Motor neuron (in vitro differentiated cells): ENCODE results near the gene SLC15A2. TPM values are rescaled to one million over a fixed set of nuclear protein-coding genes. Genes with fewer than 3 reads are reported as not detected.
A peak's percentile ranks its signal among the peaks of the same experiment; 100 is the strongest.
"Not testable (repeated sequence)": the region's sequence is repeated elsewhere in the genome, so short reads cannot be mapped to it uniquely, and the experiment has no call there.

Experiments used
- ATAC-seq, 8 experiments: fragments of 200-7000 bp; cut with Tn5 transposase; replicated peaks in 6 of 8; 2 replicates each; pipeline ENCODE4 v1.8.0; 2021; ENCODE audit warnings: mild to moderate bottlenecking in 8 of 8, moderate library complexity in 8 of 8
- H3K27ac ChIP-seq, 2 donors: fragments of 250-450 bp; sonication (Bioruptor Pico); 2 replicates each; pipeline ENCODE4 v1.9.0; 2021; ENCODE audit warnings: antibody characterized with exemption in 2 of 2, mild to moderate bottlenecking in 2 of 2, moderate library complexity in 1 of 2
- H3K4me1 ChIP-seq, 2 donors: fragments of 250-450 bp; sonication (Bioruptor Pico); replicated peaks in 1 of 2; 2 replicates each; pipeline ENCODE4 v1.6.1; 2021; ENCODE audit warnings: antibody characterized with exemption in 2 of 2, mild to moderate bottlenecking in 2 of 2, moderate library complexity in 1 of 2
- H3K4me3 ChIP-seq, 5 donors: fragments of 250-450 bp; sonication (Bioruptor Pico); 2 replicates each; pipeline ENCODE4 v1.9.0; 2021; ENCODE audit warnings: antibody characterized with exemption in 5 of 5, mild to moderate bottlenecking in 5 of 5, moderate library complexity in 4 of 5
- WGBS, 10 experiments: fragments of 450-650 bp; shearing (Covaris generic); methylation state at CpG; one replicate each; pipeline ENCODE4 v1.0.0; 2022; 5-methylcytosine and 5-hydroxymethylcytosine counted together
- in situ Hi-C, 9 experiments: fragments of 400-800 bp; cut with MboI; loops; one replicate each; pipeline ENCODE4 v1.15.0; 2021; ENCODE audit warnings: low sequenced_read_pairs in 9 of 9, low pct_unique_long_range_greater_than_20kb in 2 of 9; ENCODE audit not compliant: unreplicated experiment in 9 of 9
- total RNA-seq, 8 experiments: library from RNA; unstranded; fragments of 300-600 nt; gene quantifications; 2 replicates each; pipeline versions ENCODE4 v1.2.3 to v1.2.4, GENCODE V29; 2022

SLC15A2 gene
- total RNA-seq = 10 to 100 TPM in 2 of 8 experiments, 1 to 10 TPM in 4, under 1 TPM in 2; 0.81 to 52.3 (median 3.5) TPM

GRCh38 chr3:121894301-121894990 lies at the start of gene SLC15A2:
TSS of gene SLC15A2 (plus strand) at chr3:121894401. CDS start at chr3:121894477, 76 bp downstream.
- peak within 1 kb of the TSS in 1 of 5 donors; percentile 8 for H3K4me3 ChIP-seq
- WGBS, 10 experiments = 0 to 31% (median 4%) methylated on average over 1 to 3 of the region's 3 CpGs; no CpG with 5 or more reads in 3 of the 10 experiments
- no peaks in the 10 kb centered on the region for H3K4me1 ChIP-seq
- H3K27ac ChIP-seq = no peak within 1 kb of the TSS
- in situ Hi-C loops = no loop called here
- peak in 5 of 8 experiments; percentile 21 to 89 (median 67) for ATAC-seq

GRCh38 chr3:121844892-121845291 lies 49.3 kb upstream of the SLC15A2 start:
- no peak for ATAC-seq
- Histone ChIP-seq H3K4me1 (no peaks in the 10 kb centered on the region), H3K4me3 (no peak overlapping the region), H3K27ac (no peak overlapping the region)
- 83 to 100% (median 93%) methylated on average over 1 to 7 of the region's 7 CpGs; no CpG with 5 or more reads in 3 of the 10 experiments for WGBS, 10 experiments
- in situ Hi-C loops = no loop called here

- 71 to 100% (median 80%) methylated on average over 1 to 2 of the region's 2 CpGs; no CpG with 5 or more reads in 3 of the 10 experiments for WGBS, 10 experiments
- Histone ChIP-seq H3K4me1 (no peaks in the 10 kb centered on the region), H3K27ac (no peak overlapping the region), H3K4me3 (no peak overlapping the region)
- no peak for ATAC-seq
- in situ Hi-C loops = loop anchor here in 1 of 9 experiments (25.0 kb wide), 1 partner anchor 235 kb away; no protein-coding TSS in a partner anchor
Observed at GRCh38 chr3:121852256-121852655, 41.9 kb upstream of the SLC15A2 start.

GRCh38 chr3:121855555-121855954 lies 38.6 kb upstream of the SLC15A2 start:
- in situ Hi-C loops = loop anchor here in 1 of 9 experiments (25.0 kb wide), 1 partner anchor 232 kb away; no protein-coding TSS in a partner anchor
- ATAC-seq = no peak
- WGBS, 10 experiments = 0 to 56% (median 41%) methylated on average over 2 to 5 of the region's 5 CpGs; no CpG with 5 or more reads in 1 of the 10 experiments

GRCh38 chr3:121857778-121858177 lies 36.4 kb upstream of the SLC15A2 start:
- ATAC-seq, H3K27ac ChIP-seq, H3K4me3 ChIP-seq, H3K4me1 ChIP-seq: not testable (repeated sequence)
- no CpG with 5 or more reads among the region's 5 CpGs for WGBS, 10 experiments
- in situ Hi-C loops = loop anchor here in 1 of 9 experiments (25.0 kb wide), 1 partner anchor 230 kb away; no protein-coding TSS in a partner anchor

More at GRCh38 chr3:121855555-121855954, 38.6 kb upstream of the SLC15A2 start:
- no peak overlapping the region for H3K27ac ChIP-seq
- H3K4me1 ChIP-seq = no peaks in the 10 kb centered on the region
- H3K4me3 ChIP-seq = no peak overlapping the region

- ATAC-seq, H3K27ac ChIP-seq, H3K4me3 ChIP-seq, H3K4me1 ChIP-seq: not testable (repeated sequence)
- WGBS, 10 experiments = 59 to 100% (median 89%) methylated on average over 1 to 6 of the region's 9 CpGs; no CpG with 5 or more reads in 4 of the 10 experiments
- in situ Hi-C loops = loop anchor here in 1 of 9 experiments (25.0 kb wide), 1 partner anchor 224 kb away; no protein-coding TSS in a partner anchor
Observed at GRCh38 chr3:121863247-121863646, 31.0 kb upstream of the SLC15A2 start.

- in situ Hi-C loops = loop anchor here in 1 of 9 experiments (25.0 kb wide), 1 partner anchor 224 kb away; no protein-coding TSS in a partner anchor
- ATAC-seq = no peak
- Histone ChIP-seq H3K4me3 (no peak overlapping the region), H3K27ac (no peak overlapping the region), H3K4me1 (no peaks in the 10 kb centered on the region)
Observed at GRCh38 chr3:121863801-121864200, 30.4 kb upstream of the SLC15A2 start.

GRCh38 chr3:121869736-121870135 lies 24.5 kb upstream of the SLC15A2 start:
- Histone ChIP-seq H3K27ac (no peak overlapping the region), H3K4me3 (no peak overlapping the region), H3K4me1 (no peaks in the 10 kb centered on the region)
- in situ Hi-C loops = loop anchor here in 1 of 9 experiments (25.0 kb wide), 1 partner anchor 218 kb away; no protein-coding TSS in a partner anchor
- no peak for ATAC-seq
- 51 to 100% (median 94%) methylated on average over 1 to 2 of the region's 2 CpGs; no CpG with 5 or more reads in 1 of the 10 experiments for WGBS, 10 experiments

- no peak overlapping the region for H3K27ac ChIP-seq
- no peak for ATAC-seq
- in situ Hi-C loops = loop anchor here in 1 of 9 experiments (25.0 kb wide), 1 partner anchor 217 kb away; no protein-coding TSS in a partner anchor
- H3K4me3 ChIP-seq = no peak overlapping the region
- no peaks in the 10 kb centered on the region for H3K4me1 ChIP-seq
Observed at GRCh38 chr3:121870717-121871116, 23.5 kb upstream of the SLC15A2 start.

- Histone ChIP-seq H3K4me3 (no peak overlapping the region), H3K27ac (no peak overlapping the region), H3K4me1 (no peaks in the 10 kb centered on the region)
- ATAC-seq = no peak
- in situ Hi-C loops = loop anchor here in 1 of 9 experiments (25.0 kb wide), 1 partner anchor 216 kb away; no protein-coding TSS in a partner anchor
- WGBS, 10 experiments = 18 to 100% (median 86%) methylated on average over 1 of the region's 1 CpG
Observed at GRCh38 chr3:121871430-121871829, 22.8 kb upstream of the SLC15A2 start.

- H3K4me3 ChIP-seq = no peak overlapping the region
- in situ Hi-C loops = no loop called here
- 0 to 100% (median 82%) methylated on average over 1 of the region's 1 CpG; no CpG with 5 or more reads in 2 of the 10 experiments for WGBS, 10 experiments
Observed at GRCh38 chr3:121878411-121878810, 15.8 kb upstream of the SLC15A2 start.

GRCh38 chr3:121883507-121883906 lies 10.7 kb upstream of the SLC15A2 start:
- no peak overlapping the region for H3K4me3 ChIP-seq
- in situ Hi-C loops = no loop called here
- peak in 3 of 8 experiments; percentile 81 to 97 (median 90) for ATAC-seq
- H3K4me1 ChIP-seq = no peaks in the 10 kb centered on the region
- no peak overlapping the region for H3K27ac ChIP-seq
- 0 to 50% (median 0%) methylated on average over 1 of the region's 1 CpG; no CpG with 5 or more reads in 1 of the 10 experiments for WGBS, 10 experiments

More at GRCh38 chr3:121878411-121878810, 15.8 kb upstream of the SLC15A2 start:
- Histone ChIP-seq H3K4me1 (no peaks in the 10 kb centered on the region), H3K27ac (no peak overlapping the region)
- no peak for ATAC-seq

GRCh38 chr3:121885386-121885785 lies 8.8 kb upstream of the SLC15A2 start:
- peak in 1 of 8 experiments; percentile 35 for ATAC-seq
- WGBS, 10 experiments = 61 to 100% (median 94%) methylated on average over 2 of the region's 2 CpGs; no CpG with 5 or more reads in 1 of the 10 experiments
- in situ Hi-C loops = no loop called here
- H3K27ac ChIP-seq = no peak overlapping the region
- H3K4me1 ChIP-seq = no peaks in the 10 kb centered on the region
- no peak overlapping the region for H3K4me3 ChIP-seq
